AG04449 (cell line): ENCODE measurements around the gene FAM53A.
A peak's percentile ranks its signal among the peaks of the same experiment; 100 is the strongest.

Source experiments
- CTCF ChIA-PET: fragments of 350-600 bp; formaldehyde crosslinking; extraction: SDS; loops from one replicate; lab custom pipeline; 2021; ENCODE audit warnings: antibody characterized with exemption; lab: Yijun Ruan, JAX
- POLR2A ChIA-PET: fragments of 400-600, 350-600 bp; formaldehyde crosslinking; extraction: SDS; loops from one replicate; lab custom pipeline; 2020; ENCODE audit warnings: antibody characterized with exemption, inconsistent platforms; lab: Yijun Ruan, JAX
- DNase-seq: peaks from one replicate; pipeline ENCODE4 v3.0.0-alpha.2; 2010; ENCODE audit warnings: low read depth, low spot score
- H3K4me3 ChIP-seq: 2 replicates; pipeline ENCODE4 v1.5.1; 2011; ENCODE audit warnings: low read depth, mild to moderate bottlenecking, control low read depth, low read length
- CTCF ChIP-seq: IDR thresholded peaks from one replicate; pipeline ENCODE4 v1.5.1; 2011; ENCODE audit warnings: mild to moderate bottlenecking, moderate library complexity, low read length, control low read depth, inconsistent platforms; ENCODE audit not compliant: insufficient read depth; ENCODE audit errors: missing control alignments

Gene FAM53A

GRCh38 chr4:1691737-1692373, 7.7 kb upstream of the FAM53A start:
- no peak for TF ChIP-seq CTCF
- ChIA-PET CTCF (interaction anchor here (1.1 to 9.5 kb wide), 8 partner anchors 9 to 217 kb away, joined by 3 to 268 read pairs (median 23); partner anchors contain the start of genes FAM53A, SLBP, TACC3 and TMEM129), POLR2A (interaction anchor here (1.5 kb wide), 1 partner anchor 20 kb away, joined by 5 read pairs; the partner anchor contains the start of gene SLBP)
- no peak for DNase-seq
- no peak overlapping the region for H3K4me3 ChIP-seq

GRCh38 chr4:1690698-1691097, 6.6 kb upstream of the FAM53A start:
- no peak overlapping the region for H3K4me3 ChIP-seq
- CTCF ChIA-PET: interaction anchor here (1.1 to 9.5 kb wide), 5 partner anchors 8 to 218 kb away, joined by 3 to 268 read pairs (median 22); partner anchors contain the start of genes FAM53A, TACC3 and TMEM129
- no peak for DNase-seq
- POLR2A ChIA-PET: interaction anchor here (1.5 kb wide), 1 partner anchor 21 kb away, joined by 5 read pairs; the partner anchor contains the start of gene SLBP
- TF ChIP-seq CTCF: no peak

- POLR2A ChIA-PET: interaction anchor here (1.5 kb wide), 1 partner anchor 26 kb away, joined by 4 read pairs; the partner anchor contains the start of gene SLBP
- DNase-seq: no peak
- TF ChIP-seq CTCF: no peak
- H3K4me3 ChIP-seq: no peak overlapping the region
- CTCF ChIA-PET: interaction anchor here (0.6 kb wide), 1 partner anchor 41 kb away, joined by 3 read pairs; no protein-coding TSS in a partner anchor
Measured at GRCh38 chr4:1686440-1687036, 2.4 kb upstream of the FAM53A start.

GRCh38 chr4:1685235-1686150, 1.4 kb upstream of the FAM53A start:
- TF ChIP-seq CTCF: no peak
- DNase-seq: no peak
- POLR2A ChIA-PET: interaction anchor here (1.5 kb wide), 1 partner anchor 27 kb away, joined by 4 read pairs; the partner anchor contains the start of gene SLBP

GRCh38 chr4:1684506-1685234, 557 bp upstream of the FAM53A start:
- no peak for TF ChIP-seq CTCF
- ChIA-PET CTCF (interaction anchor here (1.0 to 2.8 kb wide), 3 partner anchors 8 to 83 kb away, joined by 3 to 22 read pairs (median 4); no protein-coding TSS in a partner anchor), POLR2A (no interaction called here)
- no peak for DNase-seq
- peak overlapping the region; percentile 61 for H3K4me3 ChIP-seq

More at GRCh38 chr4:1685235-1686150, 1.4 kb upstream of the FAM53A start:
- no peak overlapping the region for H3K4me3 ChIP-seq
- CTCF ChIA-PET: interaction anchor here (1.5 kb wide), 1 partner anchor 8 kb away, joined by 4 read pairs; no protein-coding TSS in a partner anchor
